ENCODE data around the gene SRP14.
"Not testable (repeated sequence)": the region's sequence is repeated elsewhere in the genome, so short reads cannot be mapped to it uniquely, and the experiment has no call there.

SRP14 gene

GRCh38 chr15:39998511-39999077 lies 40.4 kb downstream of the SRP14 start:
- H3K4me3 ChIP-seq (ENCODE audit: control insufficient read depth in 1 of 7, extremely low read depth in 1 of 7, insufficient read depth in 4 of 7, low read depth in 2 of 7, low read length in 6 of 7): no peak overlapping the region
- POLR2A ChIA-PET: interaction anchor here (0.6 kb wide), 1 partner anchor 26 kb away, joined by 3 read pairs; no protein-coding TSS in a partner anchor
- H3K4me1 ChIP-seq (ENCODE audit: control extremely low read depth in 1 of 4, control insufficient read depth in 4 of 4, insufficient read depth in 4 of 4, low read length in 3 of 4): no peaks in the 10 kb centered on the region
- no peaks in the 10 kb centered on the region for H3K27me3 ChIP-seq (replicated peaks in 2 of 5; ENCODE audit: control insufficient read depth in 4 of 5, insufficient read depth in 5 of 5, low read length in 4 of 5)
- peaks cover 31 to 58% (median 45%) of the 10 kb centered on the region in 4 experiments for H3K36me3 ChIP-seq (ENCODE audit: control insufficient read depth in 4 of 4, insufficient read depth in 4 of 4, low read length in 3 of 4)
- no peaks in the 10 kb centered on the region for H3K9me3 ChIP-seq (ENCODE audit: control extremely low read depth in 1 of 5, control insufficient read depth in 4 of 5, insufficient read depth in 2 of 5, low read depth in 1 of 5, low read length in 4 of 5)
- no peak overlapping the region for H3K27ac ChIP-seq (ENCODE audit: insufficient read depth in 1 of 2, low read depth in 1 of 2, low read length in 2 of 2, poor library complexity in 1 of 2, severe bottlenecking in 2 of 2)
- DNase-seq: no peak
- CTCF ChIA-PET: no interaction called here
- WGBS (ENCODE audit: insufficient coverage): 100% methylated on average over 2 of the region's 6 CpGs

- no peaks in the 10 kb centered on the region for H3K4me1 ChIP-seq (ENCODE audit: control extremely low read depth in 1 of 4, control insufficient read depth in 4 of 4, insufficient read depth in 4 of 4, low read length in 3 of 4)
- no peak for DNase-seq
- ChIA-PET CTCF (no interaction called here), POLR2A (no interaction called here)
- H3K27me3 ChIP-seq (replicated peaks in 2 of 5; ENCODE audit: control insufficient read depth in 4 of 5, insufficient read depth in 5 of 5, low read length in 4 of 5): no peaks in the 10 kb centered on the region
- H3K27ac ChIP-seq (ENCODE audit: insufficient read depth in 1 of 2, low read depth in 1 of 2, low read length in 2 of 2, poor library complexity in 1 of 2, severe bottlenecking in 2 of 2): no peak overlapping the region
- 100% methylated on average over 3 of the region's 6 CpGs for WGBS (ENCODE audit: insufficient coverage)
- no peaks in the 10 kb centered on the region for H3K9me3 ChIP-seq (ENCODE audit: control extremely low read depth in 1 of 5, control insufficient read depth in 4 of 5, insufficient read depth in 2 of 5, low read depth in 1 of 5, low read length in 4 of 5)
- H3K4me3 ChIP-seq (ENCODE audit: control insufficient read depth in 1 of 7, extremely low read depth in 1 of 7, insufficient read depth in 4 of 7, low read depth in 2 of 7, low read length in 6 of 7): no peak overlapping the region
- peaks cover 29 to 60% (median 42%) of the 10 kb centered on the region in 4 experiments for H3K36me3 ChIP-seq (ENCODE audit: control insufficient read depth in 4 of 4, insufficient read depth in 4 of 4, low read length in 3 of 4)
Measured at GRCh38 chr15:39997639-39998038, 41.3 kb downstream of the SRP14 start.

- ChIA-PET POLR2A (no interaction called here), CTCF (interaction anchor here (1.4 to 1.8 kb wide), 2 partner anchors 11 to 13 kb away, joined by 3 to 7 read pairs; no protein-coding TSS in a partner anchor)
- Histone ChIP-seq H3K36me3 (ENCODE audit: control insufficient read depth in 4 of 4, insufficient read depth in 4 of 4, low read length in 3 of 4) (peaks cover 25 to 63% (median 40%) of the 10 kb centered on the region in 4 experiments), H3K4me3 (ENCODE audit: control insufficient read depth in 1 of 7, extremely low read depth in 1 of 7, insufficient read depth in 4 of 7, low read depth in 2 of 7, low read length in 6 of 7) (no peak overlapping the region), H3K9me3 (ENCODE audit: control extremely low read depth in 1 of 5, control insufficient read depth in 4 of 5, insufficient read depth in 2 of 5, low read depth in 1 of 5, low read length in 4 of 5) (no peaks in the 10 kb centered on the region), H3K4me1 (ENCODE audit: control extremely low read depth in 1 of 4, control insufficient read depth in 4 of 4, insufficient read depth in 4 of 4, low read length in 3 of 4) (no peaks in the 10 kb centered on the region), H3K27me3 (replicated peaks in 2 of 5; ENCODE audit: control insufficient read depth in 4 of 5, insufficient read depth in 5 of 5, low read length in 4 of 5) (no peaks in the 10 kb centered on the region), H3K27ac (ENCODE audit: insufficient read depth in 1 of 2, low read depth in 1 of 2, low read length in 2 of 2, poor library complexity in 1 of 2, severe bottlenecking in 2 of 2) (no peak overlapping the region)
- no CpG with 5 or more reads among the region's 1 CpG for WGBS (ENCODE audit: insufficient coverage)
- DNase-seq: no peak
Measured at GRCh38 chr15:39997031-39997430, 42.0 kb downstream of the SRP14 start.

- H3K9me3 ChIP-seq (ENCODE audit: control extremely low read depth in 1 of 5, control insufficient read depth in 4 of 5, insufficient read depth in 2 of 5, low read depth in 1 of 5, low read length in 4 of 5); POLR2A ChIA-PET; H3K4me1 ChIP-seq (ENCODE audit: control extremely low read depth in 1 of 4, control insufficient read depth in 4 of 4, insufficient read depth in 4 of 4, low read length in 3 of 4); H3K4me3 ChIP-seq (ENCODE audit: control insufficient read depth in 1 of 7, extremely low read depth in 1 of 7, insufficient read depth in 4 of 7, low read depth in 2 of 7, low read length in 6 of 7); H3K27me3 ChIP-seq (replicated peaks in 2 of 5; ENCODE audit: control insufficient read depth in 4 of 5, insufficient read depth in 5 of 5, low read length in 4 of 5); DNase-seq; H3K27ac ChIP-seq (ENCODE audit: insufficient read depth in 1 of 2, low read depth in 1 of 2, low read length in 2 of 2, poor library complexity in 1 of 2, severe bottlenecking in 2 of 2): not testable (repeated sequence)
- H3K36me3 ChIP-seq (ENCODE audit: control insufficient read depth in 4 of 4, insufficient read depth in 4 of 4, low read length in 3 of 4): peaks cover 26 to 64% (median 39%) of the 10 kb centered on the region in 4 experiments
- CTCF ChIA-PET: interaction anchor here (0.6 to 1.8 kb wide), 3 partner anchors 12 to 125 kb away, joined by 3 to 7 read pairs (median 3); no protein-coding TSS in a partner anchor
- 100% methylated on average over 2 of the region's 2 CpGs for WGBS (ENCODE audit: insufficient coverage)
Measured at GRCh38 chr15:39996228-39996627, 42.8 kb downstream of the SRP14 start.

- DNase-seq; H3K9me3 ChIP-seq (ENCODE audit: control extremely low read depth in 1 of 5, control insufficient read depth in 4 of 5, insufficient read depth in 2 of 5, low read depth in 1 of 5, low read length in 4 of 5); POLR2A ChIA-PET; H3K4me3 ChIP-seq (ENCODE audit: control insufficient read depth in 1 of 7, extremely low read depth in 1 of 7, insufficient read depth in 4 of 7, low read depth in 2 of 7, low read length in 6 of 7); H3K4me1 ChIP-seq (ENCODE audit: control extremely low read depth in 1 of 4, control insufficient read depth in 4 of 4, insufficient read depth in 4 of 4, low read length in 3 of 4); CTCF ChIA-PET; H3K27me3 ChIP-seq (replicated peaks in 2 of 5; ENCODE audit: control insufficient read depth in 4 of 5, insufficient read depth in 5 of 5, low read length in 4 of 5); H3K27ac ChIP-seq (ENCODE audit: insufficient read depth in 1 of 2, low read depth in 1 of 2, low read length in 2 of 2, poor library complexity in 1 of 2, severe bottlenecking in 2 of 2): not testable (repeated sequence)
- 100% methylated on average over 3 of the region's 5 CpGs for WGBS (ENCODE audit: insufficient coverage)
- peaks cover 26 to 85% (median 50%) of the 10 kb centered on the region in 4 experiments for H3K36me3 ChIP-seq (ENCODE audit: control insufficient read depth in 4 of 4, insufficient read depth in 4 of 4, low read length in 3 of 4)
Measured at GRCh38 chr15:39992953-39993352, 46.0 kb downstream of the SRP14 start.

GRCh38 chr15:39990706-39991105 lies 48.3 kb downstream of the SRP14 start:
- WGBS (ENCODE audit: insufficient coverage): 85% methylated on average over 5 of the region's 6 CpGs
- H3K36me3 ChIP-seq (ENCODE audit: control insufficient read depth in 4 of 4, insufficient read depth in 4 of 4, low read length in 3 of 4): peaks cover 26 to 85% (median 51%) of the 10 kb centered on the region in 4 experiments
- H3K4me1 ChIP-seq (ENCODE audit: control extremely low read depth in 1 of 4, control insufficient read depth in 4 of 4, insufficient read depth in 4 of 4, low read length in 3 of 4): no peaks in the 10 kb centered on the region
- H3K9me3 ChIP-seq (ENCODE audit: control extremely low read depth in 1 of 5, control insufficient read depth in 4 of 5, insufficient read depth in 2 of 5, low read depth in 1 of 5, low read length in 4 of 5): no peaks in the 10 kb centered on the region
- H3K27ac ChIP-seq (ENCODE audit: insufficient read depth in 1 of 2, low read depth in 1 of 2, low read length in 2 of 2, poor library complexity in 1 of 2, severe bottlenecking in 2 of 2): no peak overlapping the region
- no peak overlapping the region for H3K4me3 ChIP-seq (ENCODE audit: control insufficient read depth in 1 of 7, extremely low read depth in 1 of 7, insufficient read depth in 4 of 7, low read depth in 2 of 7, low read length in 6 of 7)
- no peaks in the 10 kb centered on the region for H3K27me3 ChIP-seq (replicated peaks in 2 of 5; ENCODE audit: control insufficient read depth in 4 of 5, insufficient read depth in 5 of 5, low read length in 4 of 5)
- ChIA-PET POLR2A (no interaction called here), CTCF (no interaction called here)
- no peak for DNase-seq

- CTCF ChIA-PET: no interaction called here
- no peaks in the 10 kb centered on the region for H3K27me3 ChIP-seq (replicated peaks in 2 of 5; ENCODE audit: control insufficient read depth in 4 of 5, insufficient read depth in 5 of 5, low read length in 4 of 5)
- no peak overlapping the region for H3K4me3 ChIP-seq (ENCODE audit: control insufficient read depth in 1 of 7, extremely low read depth in 1 of 7, insufficient read depth in 4 of 7, low read depth in 2 of 7, low read length in 6 of 7)
- no CpG with 5 or more reads among the region's 7 CpGs for WGBS (ENCODE audit: insufficient coverage)
- no peak for DNase-seq
- H3K9me3 ChIP-seq (ENCODE audit: control extremely low read depth in 1 of 5, control insufficient read depth in 4 of 5, insufficient read depth in 2 of 5, low read depth in 1 of 5, low read length in 4 of 5): no peaks in the 10 kb centered on the region
- POLR2A ChIA-PET: no interaction called here
- no peak overlapping the region for H3K27ac ChIP-seq (ENCODE audit: insufficient read depth in 1 of 2, low read depth in 1 of 2, low read length in 2 of 2, poor library complexity in 1 of 2, severe bottlenecking in 2 of 2)
- H3K36me3 ChIP-seq (ENCODE audit: control insufficient read depth in 4 of 4, insufficient read depth in 4 of 4, low read length in 3 of 4): peaks cover 18 to 70% (median 37%) of the 10 kb centered on the region in 4 experiments
- H3K4me1 ChIP-seq (ENCODE audit: control extremely low read depth in 1 of 4, control insufficient read depth in 4 of 4, insufficient read depth in 4 of 4, low read length in 3 of 4): no peaks in the 10 kb centered on the region
Measured at GRCh38 chr15:39987821-39988220, 51.2 kb downstream of the SRP14 start.
